Measurements from ENCODE around the gene PSAPL1.
"Not testable (repeated sequence)": the region's sequence is repeated elsewhere in the genome, so short reads cannot be mapped to it uniquely, and the experiment has no call there.

Gene PSAPL1

GRCh38 chr4:7458477-7458876 is 23.7 kb upstream of the PSAPL1 start:
- DNase-seq (ENCODE audit: low read depth), result no peak

GRCh38 chr4:7458066-7458425 is 23.3 kb upstream of the PSAPL1 start:
- no peak for DNase-seq (ENCODE audit: low read depth)

GRCh38 chr4:7457201-7458065 is 22.7 kb upstream of the PSAPL1 start:
- DNase-seq (ENCODE audit: low read depth), result no peak

- not testable (repeated sequence) for DNase-seq (ENCODE audit: low read depth)
Measured at GRCh38 chr4:7452802-7453201, 18.1 kb upstream of the PSAPL1 start.

- no peak for DNase-seq (ENCODE audit: low read depth)
Measured at GRCh38 chr4:7451800-7452199, 17.1 kb upstream of the PSAPL1 start.

GRCh38 chr4:7451434-7451789 is 16.7 kb upstream of the PSAPL1 start:
- no peak for DNase-seq (ENCODE audit: low read depth)

- no peak for DNase-seq (ENCODE audit: low read depth)
Measured at GRCh38 chr4:7450775-7451433, 16.2 kb upstream of the PSAPL1 start.

GRCh38 chr4:7448036-7448435 is 13.3 kb upstream of the PSAPL1 start:
- no peak for DNase-seq (ENCODE audit: low read depth)

- no peak for DNase-seq (ENCODE audit: low read depth)
Measured at GRCh38 chr4:7447236-7447635, 12.5 kb upstream of the PSAPL1 start.

GRCh38 chr4:7444731-7445130 is 10.0 kb upstream of the PSAPL1 start:
- DNase-seq (ENCODE audit: low read depth), result no peak

- no peak for DNase-seq (ENCODE audit: low read depth)
Measured at GRCh38 chr4:7444314-7444713, 9.6 kb upstream of the PSAPL1 start.

GRCh38 chr4:7442574-7443162 is 7.9 kb upstream of the PSAPL1 start:
- DNase-seq (ENCODE audit: low read depth), result no peak

GRCh38 chr4:7441201-7441600 is 6.5 kb upstream of the PSAPL1 start:
- DNase-seq (ENCODE audit: low read depth), result no peak

GRCh38 chr4:7439699-7440098 is 5.0 kb upstream of the PSAPL1 start:
- DNase-seq (ENCODE audit: low read depth), result no peak

- DNase-seq (ENCODE audit: low read depth), result no peak
Measured at GRCh38 chr4:7436256-7436655, 1.5 kb upstream of the PSAPL1 start.

GRCh38 chr4:7435471-7436061 is 836 bp upstream of the PSAPL1 start:
- DNase-seq (ENCODE audit: low read depth), result no peak

- no peak for DNase-seq (ENCODE audit: low read depth)
Measured at GRCh38 chr4:7434141-7434765, 477 bp downstream of the PSAPL1 start.

- DNase-seq (ENCODE audit: low read depth), result no peak
Measured at GRCh38 chr4:7433376-7434140, 1.2 kb downstream of the PSAPL1 start.

- no peak for DNase-seq (ENCODE audit: low read depth)
Measured at GRCh38 chr4:7432531-7433375, 2.0 kb downstream of the PSAPL1 start.

GRCh38 chr4:7431696-7432530 is 2.8 kb downstream of the PSAPL1 start:
- no peak for DNase-seq (ENCODE audit: low read depth)

Measured in HS-5 (cell line).